GM19023 (cell line): ENCODE measurements around the gene MARK1.

Experiments
- ATAC-seq: cut with Tn5 transposase; IDR thresholded peaks from one replicate; pipeline ENCODE4 v1.9.1; 2021; ENCODE audit warnings: mild to moderate bottlenecking, moderate library complexity; ENCODE audit not compliant: unreplicated experiment

Gene MARK1

DNA sequence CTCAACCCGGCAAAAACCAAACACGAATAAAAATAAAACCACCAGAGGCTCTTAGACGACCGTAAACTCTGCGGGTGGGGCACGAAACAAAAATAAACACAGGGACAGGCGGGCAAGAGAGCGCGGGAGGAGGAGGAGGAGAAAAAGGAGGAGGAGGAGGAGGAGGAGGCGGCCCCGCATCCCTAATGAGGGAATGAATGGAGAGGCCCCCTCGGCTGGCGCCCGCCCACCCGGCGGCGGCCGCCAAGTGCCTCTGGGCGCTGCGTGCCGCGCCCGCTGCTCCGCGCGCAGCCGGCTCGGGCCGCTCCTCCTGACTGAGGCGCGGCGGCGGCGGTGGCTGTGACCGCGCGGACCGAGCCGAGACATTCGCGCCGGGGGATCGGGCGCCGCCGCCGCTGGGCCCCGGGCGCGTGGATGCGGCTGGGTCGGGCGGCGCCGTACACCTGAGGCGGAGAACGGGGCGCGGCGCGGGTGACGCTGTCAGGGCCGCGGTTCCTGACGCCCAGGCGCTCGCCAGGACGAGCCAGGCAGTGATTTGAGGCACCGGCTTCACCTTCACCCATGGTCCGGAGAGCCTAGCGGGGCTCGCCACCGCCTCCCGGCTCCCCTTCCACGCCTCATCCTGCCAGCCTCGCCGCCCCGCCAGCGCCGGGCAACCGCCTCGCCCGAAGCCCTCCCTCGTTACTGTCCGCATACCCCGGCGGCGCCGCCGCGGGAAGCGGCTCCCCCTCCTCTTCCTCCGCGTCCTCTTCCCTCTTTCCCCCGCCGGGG lies at the start of gene MARK1:
MARK1 (plus strand) TSS at position 229 of the 771 bp plus-strand sequence. CDS start 687 bp downstream, outside the sequence.
- peak; percentile 56 for ATAC-seq

GRCh38 chr1:220483700-220484099 lies 44.2 kb upstream of the MARK1 start:
- no peak for ATAC-seq

GRCh38 chr1:220484135-220484534 lies 43.8 kb upstream of the MARK1 start:
- no peak for ATAC-seq

GRCh38 chr1:220485131-220485530 lies 42.8 kb upstream of the MARK1 start:
- no peak for ATAC-seq

- no peak for ATAC-seq
These were observed 42.1 kb upstream of the MARK1 start for GRCh38 chr1:220485791-220486190.

GRCh38 chr1:220487297-220487820 lies 40.6 kb upstream of the MARK1 start:
- ATAC-seq: no peak

DNA sequence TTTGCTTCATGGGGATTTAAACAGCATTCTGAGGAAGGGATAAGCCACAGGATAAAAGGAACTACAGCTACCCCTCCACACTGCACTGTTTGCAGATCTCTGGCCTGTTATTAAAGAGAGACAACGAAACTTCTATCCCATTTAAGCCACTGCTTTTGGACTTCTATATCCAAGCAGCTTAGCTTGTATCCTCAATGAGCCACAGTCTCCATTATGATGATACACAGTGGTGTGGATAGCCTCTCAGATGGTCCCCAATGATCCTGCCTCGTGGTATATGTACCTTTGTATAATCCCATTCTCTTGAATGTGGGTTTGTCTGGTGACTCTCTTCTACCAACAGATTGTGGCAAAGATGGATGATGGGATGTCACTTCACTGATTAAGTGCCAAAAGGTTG lies 36.0 kb upstream of the MARK1 start:
- no peak for ATAC-seq

- no peak for ATAC-seq
These were observed 30.6 kb upstream of the MARK1 start for GRCh38 chr1:220497220-220497947.

- no peak for ATAC-seq
These were observed 29.7 kb upstream of the MARK1 start for GRCh38 chr1:220498188-220498587.

DNA sequence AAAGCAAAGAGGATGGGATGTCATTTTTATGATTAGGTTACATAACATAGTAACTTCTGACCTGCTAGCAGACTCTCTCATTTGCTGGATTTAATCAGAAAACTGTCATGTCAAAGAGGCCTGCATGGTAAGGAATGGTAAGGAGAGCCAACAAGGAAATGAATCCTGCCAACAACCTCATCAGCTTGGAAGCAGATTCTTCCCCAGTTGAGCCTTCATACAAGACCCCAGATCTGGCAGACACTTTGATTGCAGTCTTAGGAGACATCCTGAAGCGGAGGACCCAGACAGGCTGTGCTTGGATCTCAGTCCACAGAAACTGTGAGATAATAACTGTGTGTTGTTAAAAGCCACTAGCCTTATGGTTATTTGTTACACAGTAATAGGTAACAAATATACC lies 27.6 kb upstream of the MARK1 start:
- no peak for ATAC-seq

- ATAC-seq: no peak
These were observed 23.6 kb upstream of the MARK1 start for GRCh38 chr1:220504329-220504728.

DNA sequence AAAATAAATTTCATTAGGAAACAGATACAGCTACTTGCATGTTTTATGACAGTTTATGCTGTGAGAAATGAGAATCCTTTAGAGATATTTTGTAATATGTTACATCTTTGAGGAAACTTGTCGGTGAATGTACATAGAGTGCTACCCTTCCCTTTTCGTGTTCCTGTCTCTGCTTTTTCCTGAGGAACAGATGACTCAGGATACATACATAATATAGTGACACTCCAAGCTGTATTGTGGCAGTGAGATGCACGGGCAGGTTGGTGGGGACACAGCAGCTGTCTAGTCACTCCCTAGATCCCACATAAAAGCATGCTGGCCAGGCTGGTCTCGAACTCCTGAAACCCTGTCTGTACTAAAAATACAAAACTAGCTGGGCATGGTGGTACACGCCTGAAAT lies 20.9 kb upstream of the MARK1 start:
- ATAC-seq: no peak

- no peak for ATAC-seq
These were observed 16.8 kb upstream of the MARK1 start for GRCh38 chr1:220511179-220511578.

GRCh38 chr1:220511785-220512184 lies 16.2 kb upstream of the MARK1 start:
- ATAC-seq: no peak

DNA sequence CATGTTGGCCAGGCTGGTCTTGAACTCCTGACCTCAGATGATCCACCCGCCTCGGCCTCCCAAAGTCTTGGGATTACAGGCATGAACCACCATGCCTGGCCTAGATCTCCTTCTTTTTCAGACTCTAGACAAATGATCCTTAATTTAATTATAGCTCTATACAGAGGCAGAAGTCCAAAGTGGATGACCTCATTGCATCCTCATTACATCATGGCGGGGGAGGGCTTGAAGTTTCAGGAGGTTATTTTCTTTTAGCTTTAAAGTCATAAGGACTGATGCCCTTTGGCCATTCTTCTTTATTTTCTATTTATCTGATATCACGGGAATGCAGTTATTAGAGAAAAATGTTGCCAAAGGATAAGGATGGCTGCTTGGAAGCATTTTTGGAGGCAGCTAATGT lies 14.1 kb upstream of the MARK1 start:
- no peak for ATAC-seq

- ATAC-seq: no peak
These were observed 13.7 kb upstream of the MARK1 start for GRCh38 chr1:220514256-220514655.

GRCh38 chr1:220516014-220516721 lies 11.8 kb upstream of the MARK1 start:
- no peak for ATAC-seq

DNA sequence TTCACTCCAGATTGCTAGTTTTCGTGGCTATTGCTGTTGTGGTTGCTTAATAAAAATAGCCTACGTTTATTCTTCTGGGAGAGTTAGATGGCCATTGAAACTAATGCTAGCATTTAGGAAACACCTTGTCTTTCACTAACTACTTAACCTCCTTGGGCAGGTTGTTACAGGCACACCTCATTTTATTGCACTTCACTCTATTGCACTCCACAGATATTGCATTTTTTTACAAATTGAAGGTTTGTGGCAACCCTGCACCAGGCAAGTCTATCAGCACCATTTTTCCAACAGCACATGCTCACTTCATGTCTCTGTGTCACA lies 11.3 kb upstream of the MARK1 start:
- ATAC-seq: no peak

DNA sequence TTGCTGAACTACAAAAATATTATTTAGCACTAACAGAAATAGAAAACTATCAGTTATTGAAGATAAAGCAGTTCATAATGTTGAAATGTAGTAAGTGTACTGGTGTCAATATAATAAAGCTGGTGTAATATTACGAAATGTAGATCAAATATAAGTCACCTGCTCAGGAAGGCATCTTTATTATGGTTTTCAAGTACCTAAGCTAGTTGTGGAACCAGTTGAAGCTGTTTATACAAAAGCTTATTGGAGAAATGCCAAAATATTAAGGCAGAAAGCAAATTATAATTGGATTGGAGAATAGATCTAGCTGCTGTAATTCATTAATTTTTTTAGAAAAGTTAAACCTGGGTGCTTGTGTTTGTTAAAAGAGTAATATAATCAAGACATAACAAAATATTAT lies 6.2 kb upstream of the MARK1 start:
- no peak for ATAC-seq

DNA sequence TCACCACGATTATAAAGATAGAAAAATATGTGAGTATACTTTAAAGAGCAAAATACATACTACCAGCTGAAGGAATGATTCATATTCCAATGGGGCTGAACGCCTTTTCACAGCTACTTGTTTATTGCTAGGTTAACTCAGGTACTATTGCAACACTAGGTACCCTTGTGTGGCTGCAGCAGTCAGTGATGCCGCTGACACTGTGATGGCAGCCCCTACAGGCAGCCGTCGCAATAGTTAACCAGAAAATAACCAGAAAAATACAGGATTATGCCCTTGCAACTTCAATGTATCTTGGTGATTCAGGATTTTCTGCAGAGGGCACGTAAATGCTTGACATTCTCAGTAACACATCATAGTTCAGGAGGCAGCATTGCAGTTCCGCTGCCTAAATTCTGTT lies 1.6 kb upstream of the MARK1 start:
- ATAC-seq: no peak

- no peak for ATAC-seq
These were observed 543 bp upstream of the MARK1 start for GRCh38 chr1:220527279-220527907.
